Measurements from ENCODE around the gene EXD3. TPM values are rescaled to one million over a fixed set of nuclear protein-coding genes. Genes with fewer than 3 reads are reported as not detected.

Gene EXD3
- total and polyA plus RNA-seq, 2 of the 13 experiments (the other 11 are each of a cell fraction or from before 2014, with no cell fraction given), result 2.7 to 4.8 TPM

- TF ChIP-seq THAP9 (CRISPR knock-in tag; IDR thresholded peaks at IDR 0.05; ENCODE audit: borderline replicate concordance) (no peak), PHF5A (CRISPR knock-in tag; IDR thresholded peaks at IDR 0.05; ENCODE audit: low read depth, unreplicated experiment) (no peak), ZNF253 (CRISPR knock-in tag; IDR thresholded peaks at IDR 0.05; ENCODE audit: borderline replicate concordance) (no peak), ZBTB38 (CRISPR knock-in tag; IDR thresholded peaks at IDR 0.05) (no peak), ZFP41 (CRISPR knock-in tag; IDR thresholded peaks at IDR 0.05; ENCODE audit: borderline replicate concordance) (no peak), GATA4 (IDR thresholded peaks at IDR 0.05; ENCODE audit: borderline replicate concordance, low read depth) (no peak), SALL1 (CRISPR knock-in tag; IDR thresholded peaks at IDR 0.05) (no peak), GTF3A (CRISPR knock-in tag; conservative IDR thresholded peaks at IDR 0.05) (no peak), RFXANK (CRISPR knock-in tag; IDR thresholded peaks at IDR 0.05) (no peak), RFX1 (IDR thresholded peaks at IDR 0.05) (no peak), MAX (IDR thresholded peaks at IDR 0.05) (no peak), ZNF639 (CRISPR knock-in tag; conservative IDR thresholded peaks at IDR 0.05) (no peak), SETDB1 (CRISPR knock-in tag; IDR thresholded peaks at IDR 0.05; ENCODE audit: borderline replicate concordance) (no peak), ZNF101 (CRISPR knock-in tag; IDR thresholded peaks at IDR 0.05; ENCODE audit: borderline replicate concordance, low read depth) (no peak), KLF9 (CRISPR knock-in tag; IDR thresholded peaks at IDR 0.05; ENCODE audit: low read depth) (no peak), REXO4 (CRISPR knock-in tag; IDR thresholded peaks at IDR 0.05; ENCODE audit: borderline replicate concordance) (no peak), ZNF431 (CRISPR knock-in tag; IDR thresholded peaks at IDR 0.05; ENCODE audit: borderline replicate concordance, low read depth) (peak; percentile 53; the same call in 1 of the 2 replicates), SNAPC5 (CRISPR knock-in tag; IDR thresholded peaks at IDR 0.05; ENCODE audit: borderline replicate concordance) (no peak), ZNF354B (CRISPR knock-in tag; IDR thresholded peaks at IDR 0.05) (no peak), ZNF878 (CRISPR knock-in tag; IDR thresholded peaks at IDR 0.05) (no peak), PREB (CRISPR knock-in tag; IDR thresholded peaks at IDR 0.05) (no peak), RCOR2 (CRISPR knock-in tag; IDR thresholded peaks at IDR 0.05) (no peak)
These were observed 36.2 kb upstream of the EXD3 start, which contains the start of gene NSMF (continued) for GRCh38 chr9:137459152-137459600.
